ENCODE results near the gene STK11IP. TPM values are rescaled to one million over a fixed set of nuclear protein-coding genes. Genes with fewer than 3 reads are reported as not detected.
A peak's percentile ranks its signal among the peaks of the same experiment; 100 is the strongest.

STK11IP gene
- total RNA-seq, 4 donors from 2014 or later: 8.9 to 24.2 (median 14.3) TPM

GRCh38 chr2:219664041-219664440, 66.4 kb downstream of the STK11IP start:
- WGBS: 94% methylated on average over 5 of the region's 5 CpGs

GRCh38 chr2:219664944-219665343, 67.3 kb downstream of the STK11IP start:
- intact Hi-C loops (cut with DNase I): no loop called here
- peaks cover 16 to 19% (median 17%) of the 10 kb centered on the region in 4 donors for H3K4me1 ChIP-seq
- WGBS: 18% methylated on average over 4 of the region's 4 CpGs
- H3K27ac ChIP-seq (replicated peaks in 1 of 4): peak overlapping the region; percentile 35 to 63 (median 50)
- no peaks in the 10 kb centered on the region for H3K36me3 ChIP-seq
- no peaks in the 10 kb centered on the region for H3K9me3 ChIP-seq
- no peak for DNase-seq (ENCODE audit: extremely low spot score)
- no peaks in the 10 kb centered on the region for H3K27me3 ChIP-seq
- no peak for TF ChIP-seq EP300 (IDR thresholded peaks at IDR 0.05)
- no peak for TF ChIP-seq CTCF (IDR thresholded peaks at IDR 0.05)
- peak; percentile 11 to 52 for TF ChIP-seq POLR2AphosphoS5 (IDR thresholded peaks at IDR 0.05)
- TF ChIP-seq POLR2A (IDR thresholded peaks at IDR 0.05; ENCODE audit: low read depth): no peak
- H3K4me3 ChIP-seq: no peak overlapping the region

More at GRCh38 chr2:219664041-219664440, 66.4 kb downstream of the STK11IP start:
- TF ChIP-seq CTCF (IDR thresholded peaks at IDR 0.05): no peak
- no peak for TF ChIP-seq EP300 (IDR thresholded peaks at IDR 0.05)
- TF ChIP-seq POLR2AphosphoS5 (IDR thresholded peaks at IDR 0.05): no peak
- TF ChIP-seq POLR2A (IDR thresholded peaks at IDR 0.05; ENCODE audit: low read depth): no peak
- Histone ChIP-seq H3K4me3 (no peak overlapping the region), H3K4me1 (peaks cover 16 to 19% (median 17%) of the 10 kb centered on the region in 4 donors), H3K27ac (replicated peaks in 1 of 4) (peak overlapping the region in 1 of 4 donors; percentile 63), H3K9me3 (no peaks in the 10 kb centered on the region), H3K27me3 (no peaks in the 10 kb centered on the region), H3K36me3 (no peaks in the 10 kb centered on the region)
- intact Hi-C loops (cut with DNase I): no loop called here
- DNase-seq (ENCODE audit: extremely low spot score): no peak

- H3K9me3 ChIP-seq: no peaks in the 10 kb centered on the region
- peak overlapping the region in 2 of 4 donors; percentile 4 to 63 for H3K27ac ChIP-seq (replicated peaks in 1 of 4)
- H3K27me3 ChIP-seq: no peaks in the 10 kb centered on the region
- TF ChIP-seq CTCF (IDR thresholded peaks at IDR 0.05) (no peak), EP300 (IDR thresholded peaks at IDR 0.05) (no peak), POLR2AphosphoS5 (IDR thresholded peaks at IDR 0.05) (no peak), POLR2A (IDR thresholded peaks at IDR 0.05; ENCODE audit: low read depth) (no peak)
- WGBS: 60% methylated on average over 6 of the region's 6 CpGs
- intact Hi-C loops (cut with DNase I): no loop called here
- H3K4me1 ChIP-seq: peaks cover 16 to 19% (median 17%) of the 10 kb centered on the region in 4 donors
- no peak for DNase-seq (ENCODE audit: extremely low spot score)
- H3K36me3 ChIP-seq: no peaks in the 10 kb centered on the region
- H3K4me3 ChIP-seq: no peak overlapping the region
Measured at GRCh38 chr2:219665926-219666325, 68.3 kb downstream of the STK11IP start.

Small RNA genes lying within 50 kb of the gene (small RNA-seq; reads per million reads assigned to genes)
- gene MIR3132 (0 reads per million in 3 donors), gene RN7SKP213 (0 reads per million in 3 donors)

Other genes with a start within 250 kb of the STK11IP start
- gene DNPEP, start 209.9 kb upstream of the STK11IP start, total RNA-seq: 100 to 1,000 TPM in 1 of 4 donors, 10 to 100 TPM in 3; 44.9 to 102 (median 61.6) TPM
- over 10,000 TPM; 19,781 to 23,770 (median 22,752) TPM for gene DES, start 179.5 kb upstream of the STK11IP start, total RNA-seq
- 100 to 1,000 TPM; 115 to 251 (median 180) TPM for gene SPEG, start 163.0 kb upstream of the STK11IP start, total RNA-seq
- 10 to 100 TPM; 16.2 to 32.6 (median 19.9) TPM for gene GMPPA, start 99.0 kb upstream of the STK11IP start, total RNA-seq
- not detected for gene ASIC4, start 83.4 kb upstream of the STK11IP start, total RNA-seq
- 10 to 100 TPM; 44.4 to 67.8 (median 58.4) TPM for gene CHPF, start 54.0 kb upstream of the STK11IP start, total RNA-seq
- 1 to 10 TPM; 3.7 to 4.7 (median 4.2) TPM for gene TMEM198, start 53.8 kb upstream of the STK11IP start, total RNA-seq
- 100 to 1,000 TPM in 2 of 4 donors, 10 to 100 TPM in 2; 51.9 to 123 (median 99.2) TPM for gene OBSL1, start 26.3 kb upstream of the STK11IP start, total RNA-seq
- gene INHA, start 25.5 kb upstream of the STK11IP start, total RNA-seq: under 1 TPM in 2 of 4 donors, not detected in 2; 0.45 to 0.75 TPM
- gene SLC4A3, start 29.8 kb downstream of the STK11IP start, total RNA-seq: 10 to 100 TPM; 15.0 to 30.4 (median 20.5) TPM